GM21390 (cell line): ENCODE data around the gene HMCES.

ENCODE experiments used
- ATAC-seq: cut with Tn5 transposase; IDR thresholded peaks from one replicate; pipeline ENCODE4 v1.9.1; 2021; ENCODE audit not compliant: unreplicated experiment

The HMCES gene

GRCh38 chr3:129295286-129295685 lies 16.6 kb downstream of the HMCES start:
- ATAC-seq: no peak

GRCh38 chr3:129304146-129304961 lies 25.7 kb downstream of the HMCES start:
- ATAC-seq: no peak

GRCh38 chr3:129304962-129305222 lies 26.2 kb downstream of the HMCES start:
- ATAC-seq: no peak

- no peak for ATAC-seq
Observed at GRCh38 chr3:129305592-129306091, 27.0 kb downstream of the HMCES start.

GRCh38 chr3:129308636-129309035 lies 30.0 kb downstream of the HMCES start:
- ATAC-seq: no peak

- peak; percentile 34 for ATAC-seq
Observed at GRCh38 chr3:129310111-129311011, 31.7 kb downstream of the HMCES start.

- ATAC-seq: no peak
Observed at GRCh38 chr3:129311054-129311902, 32.6 kb downstream of the HMCES start.

GRCh38 chr3:129312021-129312639 lies 33.5 kb downstream of the HMCES start:
- ATAC-seq: no peak

GRCh38 chr3:129312671-129313414 lies 34.2 kb downstream of the HMCES start:
- no peak for ATAC-seq

- ATAC-seq: no peak
Observed at GRCh38 chr3:129313415-129313664, 34.7 kb downstream of the HMCES start.

GRCh38 chr3:129313665-129314385 lies 35.2 kb downstream of the HMCES start:
- no peak for ATAC-seq

GRCh38 chr3:129314386-129315222 lies 35.9 kb downstream of the HMCES start:
- no peak for ATAC-seq

GRCh38 chr3:129315223-129315997 lies 36.7 kb downstream of the HMCES start:
- ATAC-seq: no peak

- ATAC-seq: peak; percentile 2
Observed at GRCh38 chr3:129315998-129316247, 37.3 kb downstream of the HMCES start.

- peak; percentile 29 for ATAC-seq
Observed at GRCh38 chr3:129316248-129317013, 37.8 kb downstream of the HMCES start.

- no peak for ATAC-seq
Observed at GRCh38 chr3:129317014-129317771, 38.5 kb downstream of the HMCES start.

- no peak for ATAC-seq
Observed at GRCh38 chr3:129317848-129318247, 39.2 kb downstream of the HMCES start.
